Activated naive CD4-positive, alpha-beta T cell (primary cell): Measurements from ENCODE around the gene ABI3BP.

Experiments used
- DNase-seq, 4 experiments: peaks; one replicate each; lab custom pipeline; 2025; lab: John Stamatoyannopoulos, UW

The ABI3BP gene

GRCh38 chr3:100891033-100891432 lies 102.2 kb downstream of the ABI3BP start:
- no peak for DNase-seq

DNA sequence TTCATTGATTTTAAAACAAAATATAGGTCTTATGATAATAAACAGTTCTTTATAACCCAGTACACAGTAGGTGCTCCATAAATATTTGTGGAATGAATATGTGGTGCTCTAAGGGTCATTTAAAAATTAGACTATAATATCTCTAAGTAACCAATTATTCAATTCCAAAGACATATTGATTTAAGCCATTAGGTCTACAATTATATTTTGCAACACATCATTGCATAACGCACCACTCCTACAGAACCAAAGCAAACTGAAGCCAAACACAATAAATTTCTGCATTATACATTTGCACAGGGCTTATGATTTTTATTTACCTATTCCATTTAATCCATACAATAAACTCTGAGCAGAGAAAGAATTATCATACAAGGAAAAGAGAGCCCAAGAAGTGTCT lies 104.3 kb downstream of the ABI3BP start:
- no peak for DNase-seq

GRCh38 chr3:100882571-100882984 lies 110.6 kb downstream of the ABI3BP start:
- DNase-seq = no peak

DNA sequence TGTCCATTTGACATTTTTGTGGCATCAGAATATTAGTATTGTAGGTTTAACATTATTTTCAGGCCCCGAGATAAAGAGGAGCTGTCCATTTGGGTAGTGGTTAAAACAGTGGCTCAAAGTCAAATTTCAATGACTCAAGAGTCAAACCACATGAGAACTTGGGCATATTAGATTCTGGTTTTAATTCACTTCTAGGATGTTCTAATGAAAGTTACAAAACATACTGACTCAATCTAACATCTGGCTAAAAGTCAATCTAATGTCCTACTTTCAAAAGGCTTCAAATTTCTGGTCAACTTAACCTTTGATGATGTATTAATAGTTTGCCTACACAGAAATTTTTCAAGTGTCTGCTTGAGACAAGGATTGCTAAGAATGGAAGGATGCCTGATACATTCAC lies 112.4 kb downstream of the ABI3BP start:
- no peak for DNase-seq

GRCh38 chr3:100880072-100880471 lies 113.1 kb downstream of the ABI3BP start:
- DNase-seq = no peak

DNA sequence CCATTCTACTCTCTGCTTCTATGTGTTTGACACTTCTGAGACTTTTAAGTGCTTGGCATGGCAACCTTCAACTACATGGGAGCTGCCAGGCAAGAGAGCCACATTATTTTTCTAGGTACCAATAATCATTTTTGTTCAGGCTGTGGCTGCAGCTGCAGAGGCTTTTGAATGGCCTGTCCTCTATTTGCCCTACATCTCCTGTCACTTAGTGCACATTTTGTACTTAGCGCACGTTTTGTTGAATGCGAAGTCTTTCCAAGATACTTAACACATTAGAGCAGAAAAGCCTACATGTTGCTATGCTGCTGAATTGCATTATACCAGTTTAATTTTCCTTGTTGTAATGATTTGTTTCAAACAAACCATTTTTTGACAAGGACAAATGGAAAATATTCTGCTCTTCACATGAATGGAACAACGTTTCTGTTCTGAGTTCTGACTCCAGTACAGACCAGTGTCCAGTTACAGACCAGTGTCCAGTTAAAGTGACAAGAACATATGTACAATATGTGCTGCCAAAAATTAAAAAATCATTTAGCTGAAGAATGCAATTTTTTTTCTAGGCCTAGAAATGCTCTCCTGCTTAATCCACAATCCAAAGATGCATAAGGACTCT lies 113.9 kb downstream of the ABI3BP start:
- no peak for DNase-seq

DNA sequence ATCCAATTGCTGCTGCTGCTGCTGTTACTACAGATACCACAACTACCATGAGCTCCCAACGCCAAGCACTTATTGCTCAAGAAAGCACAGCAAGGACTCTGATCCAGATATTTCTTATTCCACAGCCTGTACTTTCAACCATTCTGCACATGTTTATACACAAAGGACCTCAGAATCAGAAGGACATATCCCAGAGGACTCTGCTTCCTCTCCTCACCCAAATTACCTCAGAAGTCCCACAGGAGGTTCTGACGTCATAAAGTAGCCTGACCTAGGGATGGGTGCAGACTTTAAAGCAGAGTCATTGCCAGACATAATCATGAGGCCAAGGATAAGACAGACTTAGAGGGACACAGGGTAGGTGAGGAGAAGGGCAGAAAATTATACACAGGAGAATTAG lies 115.9 kb downstream of the ABI3BP start:
- DNase-seq = no peak

DNA sequence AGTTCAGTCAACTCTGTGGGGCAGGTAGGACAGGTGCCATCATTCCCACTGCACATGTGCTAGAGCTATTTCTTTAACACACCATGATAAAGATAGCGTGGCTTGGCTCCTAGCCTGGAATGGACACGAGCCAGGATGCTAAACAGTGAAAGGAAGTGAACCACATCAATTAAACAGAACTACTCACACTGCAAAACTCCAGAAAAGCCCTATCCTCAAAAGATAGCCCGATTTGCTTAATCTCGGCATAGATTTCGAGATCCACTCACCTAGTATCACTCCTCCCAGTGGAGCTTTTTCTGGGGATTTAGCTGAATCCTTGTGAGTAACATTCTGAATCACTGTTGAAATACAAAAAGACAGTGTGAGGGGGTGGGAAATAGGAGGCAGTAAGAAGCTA lies 118.0 kb downstream of the ABI3BP start:
- DNase-seq = no peak

GRCh38 chr3:100873611-100874010 lies 119.6 kb downstream of the ABI3BP start:
- no peak for DNase-seq

GRCh38 chr3:100871306-100871705 lies 121.9 kb downstream of the ABI3BP start:
- no peak for DNase-seq

GRCh38 chr3:100869787-100870186 lies 123.4 kb downstream of the ABI3BP start:
- DNase-seq = no peak

DNA sequence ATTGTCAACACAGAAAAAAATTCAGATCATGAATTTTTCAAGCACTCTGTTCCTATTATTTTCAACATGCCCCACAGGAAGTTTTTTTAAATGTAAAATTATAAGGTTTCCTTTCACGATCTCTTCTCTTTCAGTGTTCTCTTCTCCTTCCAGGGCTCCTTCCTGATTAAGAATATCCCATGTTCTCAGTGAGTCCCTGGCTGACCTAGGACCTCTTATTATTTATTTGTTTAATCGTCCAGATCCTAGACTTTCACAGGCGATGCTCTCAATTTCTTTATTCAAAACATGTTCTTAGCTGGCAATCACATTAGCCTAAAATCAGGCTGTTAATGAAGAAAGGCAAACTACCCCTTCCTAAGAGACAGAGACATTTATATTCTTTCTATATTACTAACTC lies 124.3 kb downstream of the ABI3BP start:
- no peak for DNase-seq

GRCh38 chr3:100868096-100868495 lies 125.1 kb downstream of the ABI3BP start:
- DNase-seq = no peak

DNA sequence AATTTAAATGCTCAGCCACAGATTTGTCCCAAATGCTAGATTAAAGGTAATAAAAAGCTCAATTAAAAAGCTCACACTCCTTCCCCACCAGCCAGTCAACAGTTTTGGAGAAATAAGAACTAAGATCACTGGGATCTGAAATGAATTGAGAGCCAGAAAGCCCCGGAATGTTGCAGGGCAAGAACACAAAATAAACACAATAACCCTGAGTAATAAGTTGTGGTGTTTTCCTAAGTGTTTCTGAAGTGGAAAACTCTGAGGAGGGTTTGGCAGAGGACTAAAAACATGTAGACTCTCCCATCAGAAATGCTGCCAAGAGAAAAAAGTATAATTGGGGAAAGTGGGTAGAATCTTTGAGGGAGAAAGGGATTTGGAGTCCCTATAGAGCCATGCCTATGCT lies 127.8 kb downstream of the ABI3BP start:
- DNase-seq = no peak

DNA sequence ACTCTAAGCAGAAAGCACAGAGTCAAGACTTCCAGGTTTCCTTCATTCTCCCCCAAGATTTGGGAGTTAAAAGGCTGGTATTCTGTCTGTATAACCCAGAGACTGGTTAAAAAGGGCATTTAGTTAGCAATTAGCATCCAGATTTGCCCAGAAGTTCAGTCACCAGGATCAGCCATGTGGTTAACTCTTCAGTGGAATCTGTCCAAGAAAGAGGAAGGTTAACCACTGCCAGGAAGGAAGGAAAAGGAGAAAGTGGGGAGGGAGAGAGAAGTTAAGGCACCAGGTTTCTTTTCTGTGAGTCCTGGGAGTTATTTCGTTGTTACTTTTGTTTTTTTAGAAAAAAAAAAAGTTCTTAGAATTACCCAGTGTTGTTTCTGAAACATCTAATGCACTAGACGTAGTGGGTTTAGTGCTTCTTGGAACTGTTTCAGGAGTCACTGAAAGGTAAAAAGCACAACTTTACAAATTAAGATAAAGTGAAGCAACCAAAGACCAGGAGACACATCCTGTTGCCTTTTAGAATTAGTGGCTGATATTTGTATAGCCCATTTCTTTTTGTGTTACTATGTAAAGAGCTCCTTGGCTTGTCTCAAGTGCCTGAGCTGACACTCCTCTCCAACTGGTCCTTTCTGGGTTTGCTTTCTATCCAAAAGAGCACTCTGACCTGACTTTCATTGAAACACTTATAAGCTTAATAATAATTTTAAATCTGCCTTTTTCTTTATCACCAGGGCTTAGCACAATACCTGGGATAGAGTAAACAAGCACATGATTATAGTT lies 128.6 kb downstream of the ABI3BP start:
- DNase-seq = no peak

DNA sequence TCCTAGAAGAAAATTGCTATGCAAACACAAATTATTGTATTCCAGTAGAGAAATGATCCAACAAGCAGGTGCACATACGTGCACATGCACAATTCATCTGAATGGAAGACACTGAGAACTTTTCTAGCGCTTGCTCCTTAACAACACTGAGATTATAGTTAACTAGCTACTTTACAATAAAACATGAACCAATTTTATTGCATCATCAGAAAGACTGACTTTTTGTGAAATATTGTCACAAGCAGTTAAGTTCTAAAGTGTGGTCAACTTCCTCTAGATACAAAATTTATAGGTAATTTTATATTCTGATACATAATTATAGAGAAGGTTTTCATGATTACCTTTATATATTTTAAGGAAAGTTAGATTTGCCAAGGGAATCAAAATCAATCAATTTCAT lies 135.4 kb downstream of the ABI3BP start:
- no peak for DNase-seq

GRCh38 chr3:100856821-100857220 lies 136.4 kb downstream of the ABI3BP start:
- DNase-seq = no peak

DNA sequence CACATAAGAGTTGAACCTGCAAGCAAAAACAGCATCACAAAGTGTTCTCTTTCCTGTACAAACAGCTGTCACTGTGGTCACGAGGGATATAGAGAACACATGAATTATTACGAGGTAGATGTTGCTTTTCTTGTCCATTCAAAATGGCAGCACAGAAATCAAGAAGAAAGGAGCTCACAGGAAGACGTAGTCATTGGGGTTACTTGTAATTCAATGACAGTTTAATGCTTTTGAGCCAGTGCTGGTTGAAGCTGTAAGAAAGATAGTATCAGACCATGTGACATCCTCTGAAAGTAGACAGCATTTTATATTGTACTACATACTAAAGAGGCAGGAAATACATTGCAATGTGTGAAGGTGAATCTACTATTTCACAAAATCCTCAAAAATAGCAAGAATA lies 140.4 kb downstream of the ABI3BP start:
- no peak for DNase-seq

- DNase-seq = no peak
These were observed 142.5 kb downstream of the ABI3BP start for GRCh38 chr3:100850701-100851100.

DNA sequence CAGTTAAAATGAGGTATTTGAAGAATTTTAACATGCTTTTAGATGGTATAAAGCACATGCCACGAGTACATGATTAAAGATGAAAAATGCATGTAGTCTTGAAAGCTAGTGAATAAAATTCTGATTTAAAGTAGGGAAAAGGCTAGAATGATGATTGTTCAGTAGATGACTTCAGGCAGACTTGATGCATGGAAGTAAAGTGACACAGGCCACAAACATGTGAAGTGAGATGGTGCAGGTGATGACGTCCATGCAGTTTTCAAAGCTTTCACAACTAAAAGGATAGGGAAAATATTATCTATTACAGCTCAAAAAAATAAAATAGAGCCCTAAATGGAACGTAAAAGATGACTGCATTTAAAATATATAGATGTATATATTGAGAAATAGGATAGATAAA lies 143.1 kb downstream of the ABI3BP start:
- DNase-seq = no peak

- no peak for DNase-seq
These were observed 148.9 kb downstream of the ABI3BP start for GRCh38 chr3:100844063-100844936.

- DNase-seq = no peak
These were observed 155.1 kb downstream of the ABI3BP start for GRCh38 chr3:100838157-100838556.

DNA sequence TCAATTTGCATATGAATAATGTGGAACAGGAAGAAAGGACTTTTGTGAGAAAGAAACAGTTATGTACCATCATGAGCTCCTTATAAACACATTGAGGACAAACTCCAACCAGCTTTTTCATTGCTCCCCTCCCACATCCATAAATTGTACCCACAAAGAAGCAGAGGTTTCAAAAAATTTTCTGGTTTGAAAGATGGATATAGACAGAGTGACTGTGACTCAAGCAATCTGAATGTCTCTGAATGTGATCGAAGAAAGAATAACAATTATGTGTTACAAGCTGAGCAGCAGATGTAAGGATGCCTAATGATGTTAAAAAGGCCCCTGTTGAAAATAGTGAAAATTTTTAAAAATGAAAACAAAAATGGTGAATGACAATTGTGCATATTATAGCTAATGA lies 156.6 kb downstream of the ABI3BP start:
- no peak for DNase-seq
